Tibial nerve (tissue), 3 donors: ENCODE results near the gene RGSL1.

Experiments
- POLR2A ChIP-seq, 2 donors: fragments of 450-650 bp; IDR thresholded peaks; one replicate each; pipeline ENCODE4 v1.6.1; 2017; ENCODE audit warnings: antibody characterized with exemption in 2 of 2, mild to moderate bottlenecking in 2 of 2, moderate library complexity in 2 of 2
- TF ChIP-seq, protein P1 (sequence below), 5 experiments: fragments of 200-600 bp in 3 of 5; fragments of 450-650 bp in 2 of 5; sonication (generic) in 3 of 5; IDR thresholded peaks; one replicate each; pipeline ENCODE4 v1.5.1; 2016 to 2019; ENCODE audit warnings: antibody characterized with exemption in 5 of 5, mild to moderate bottlenecking in 3 of 5, moderate library complexity in 2 of 5

- TF ChIP-seq, protein P1, sequence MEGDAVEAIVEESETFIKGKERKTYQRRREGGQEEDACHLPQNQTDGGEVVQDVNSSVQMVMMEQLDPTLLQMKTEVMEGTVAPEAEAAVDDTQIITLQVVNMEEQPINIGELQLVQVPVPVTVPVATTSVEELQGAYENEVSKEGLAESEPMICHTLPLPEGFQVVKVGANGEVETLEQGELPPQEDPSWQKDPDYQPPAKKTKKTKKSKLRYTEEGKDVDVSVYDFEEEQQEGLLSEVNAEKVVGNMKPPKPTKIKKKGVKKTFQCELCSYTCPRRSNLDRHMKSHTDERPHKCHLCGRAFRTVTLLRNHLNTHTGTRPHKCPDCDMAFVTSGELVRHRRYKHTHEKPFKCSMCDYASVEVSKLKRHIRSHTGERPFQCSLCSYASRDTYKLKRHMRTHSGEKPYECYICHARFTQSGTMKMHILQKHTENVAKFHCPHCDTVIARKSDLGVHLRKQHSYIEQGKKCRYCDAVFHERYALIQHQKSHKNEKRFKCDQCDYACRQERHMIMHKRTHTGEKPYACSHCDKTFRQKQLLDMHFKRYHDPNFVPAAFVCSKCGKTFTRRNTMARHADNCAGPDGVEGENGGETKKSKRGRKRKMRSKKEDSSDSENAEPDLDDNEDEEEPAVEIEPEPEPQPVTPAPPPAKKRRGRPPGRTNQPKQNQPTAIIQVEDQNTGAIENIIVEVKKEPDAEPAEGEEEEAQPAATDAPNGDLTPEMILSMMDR (IDR thresholded peaks at IDR 0.05): no peak
- TF ChIP-seq POLR2A (IDR thresholded peaks at IDR 0.05): no peak
Observed at GRCh38 chr1:182525342-182525741, 75.4 kb downstream of the RGSL1 start.
